Erythroblast (primary cell): ENCODE measurements around the gene TMEM258.

Experiments used
- GATA1 ChIP-seq: IDR thresholded peaks from 2 replicates; pipeline ENCODE4 v1.6.1; 2011; ENCODE audit warnings: low read depth, mild to moderate bottlenecking, control low read depth, low read length, moderate library complexity
- POLR2A ChIP-seq: IDR thresholded peaks from 2 replicates; pipeline ENCODE4 v1.6.1; 2011; ENCODE audit warnings: mild to moderate bottlenecking, low read length

GRCh38 chr11:61832754-61833153 is 40.4 kb upstream of the TMEM258 start:
- TF ChIP-seq POLR2A (peak; percentile 14), GATA1 (no peak)
